GM12878 (cell line): Measurements from ENCODE around the gene ERO1A. TPM values are rescaled to one million over a fixed set of nuclear protein-coding genes. Genes with fewer than 3 reads are reported as not detected.

Experiments
- ATAC-seq: fragments of 200-7000 bp; cut with Tn5 transposase; 3 replicates; pipeline ENCODE4 v1.9.1; 2020; ENCODE audit warnings: mild to moderate bottlenecking, moderate library complexity
- BruUV-seq: library from RNA; stranded (reverse); fragments of 400-500 nt; replicated peaks from 2 replicates; lab custom pipeline; 2021; lab: Mats Ljungman, UMichigan
- CTCF ChIA-PET: fragments of 300-600 bp; sonication (Branson Sonifier 250); formaldehyde crosslinking; extraction: SDS; loops from one replicate; lab custom pipeline; 2021; ENCODE audit warnings: inconsistent platforms; lab: Yijun Ruan, JAX
- POLR2A ChIA-PET: fragments of 350-600 bp; formaldehyde crosslinking; extraction: SDS; loops from one replicate; lab custom pipeline; 2021; ENCODE audit warnings: inconsistent platforms; lab: Charles Lee
- RAD21 ChIA-PET: fragments of 300-600 bp; sonication (Branson Sonifier 250); formaldehyde crosslinking; loops from one replicate; lab custom pipeline; 2023; ENCODE audit warnings: antibody characterized with exemption; ENCODE audit not compliant: unreplicated experiment; lab: Charles Lee
- SMC1A ChIA-PET: fragments of 300-600 bp; sonication (Branson Sonifier 250); formaldehyde crosslinking; loops from one replicate; lab custom pipeline; 2023; ENCODE audit not compliant: unreplicated experiment, uncharacterized antibody; lab: Charles Lee
- DNase-seq: peaks from one replicate; pipeline ENCODE4 v3.0.0-alpha.2; 2011; ENCODE audit warnings: low read depth, low spot score
- FAIRE-seq: peaks from 3 replicates; lab custom pipeline; 2011; peaks lifted over from hg19 to GRCh38; lab: Jason Lieb, UNC
- H2AFZ ChIP-seq: 2 replicates; pipeline ENCODE4 v1.6.0; 2011; ENCODE audit warnings: low read depth, low read length, control low read depth; ENCODE audit not compliant: control insufficient read depth
- H3K27ac ChIP-seq: 2 replicates; pipeline ENCODE4 v1.5.1; 2011; ENCODE audit warnings: control low read depth; ENCODE audit not compliant: control insufficient read depth, insufficient read depth
- H3K27me3 ChIP-seq, 2 experiments: replicated peaks in 1 of 2; 2 replicates each; pipeline versions ENCODE4 v1.6.0 to v1.6.1; 2011; ENCODE audit warnings: low read length in 1 of 2; ENCODE audit not compliant: control insufficient read depth in 2 of 2, insufficient read depth in 2 of 2
- H3K36me3 ChIP-seq, 2 experiments: 2 replicates each; pipeline ENCODE4 v1.5.1; 2011; ENCODE audit warnings: low read length in 1 of 2; ENCODE audit not compliant: control insufficient read depth in 2 of 2, insufficient read depth in 2 of 2
- H3K4me1 ChIP-seq: 2 replicates; pipeline ENCODE4 v1.6.1; 2011; ENCODE audit warnings: mild to moderate bottlenecking, low read length, moderate library complexity, mixed read lengths; ENCODE audit not compliant: control insufficient read depth, insufficient read depth
- H3K4me2 ChIP-seq: 2 replicates; pipeline ENCODE4 v1.6.0; 2011; ENCODE audit warnings: control low read depth; ENCODE audit not compliant: control insufficient read depth, insufficient read depth
- H3K4me3 ChIP-seq: fragments of 200-600 bp; sonication (generic); 2 replicates; pipeline ENCODE4 v1.5.1; 2016
- H3K79me2 ChIP-seq: 2 replicates; pipeline ENCODE4 v1.6.0; 2011; ENCODE audit warnings: low read length; ENCODE audit not compliant: control insufficient read depth, insufficient read depth
- H3K9ac ChIP-seq: 2 replicates; pipeline ENCODE4 v1.8.0; 2011; ENCODE audit warnings: low read length, control low read depth, mixed read lengths; ENCODE audit not compliant: control insufficient read depth, insufficient read depth
- H3K9me3 ChIP-seq: replicated peaks from 3 replicates; pipeline ENCODE4 v1.5.1; 2011; ENCODE audit warnings: mild to moderate bottlenecking, low read length; ENCODE audit not compliant: control insufficient read depth, insufficient read depth
- H4K20me1 ChIP-seq: 2 replicates; pipeline ENCODE4 v1.6.0; 2011; ENCODE audit not compliant: control insufficient read depth, insufficient read depth
- CBX3 ChIP-seq: fragments of 200-600 bp; sonication (generic); IDR thresholded peaks from 2 replicates; pipeline ENCODE4 v1.6.1; 2016; ENCODE audit warnings: low read depth, borderline replicate concordance
- FOXM1 ChIP-seq: IDR thresholded peaks from 2 replicates; pipeline ENCODE4 v1.6.1; 2012; ENCODE audit warnings: low read depth, mild to moderate bottlenecking, inconsistent platforms, low read length, moderate library complexity
- HDGF ChIP-seq: fragments of 450-650 bp; IDR thresholded peaks from 2 replicates; pipeline ENCODE4 v1.6.1; 2016; ENCODE audit warnings: antibody characterized with exemption
- MEF2A ChIP-seq: IDR thresholded peaks from 2 replicates; pipeline ENCODE4 v1.6.1; 2011; ENCODE audit warnings: low read depth, mild to moderate bottlenecking, low read length, moderate library complexity; ENCODE audit not compliant: insufficient read depth
- SMARCA5 ChIP-seq: fragments of 450-650 bp; IDR thresholded peaks from 2 replicates; pipeline ENCODE4 v1.6.1; 2017; ENCODE audit warnings: mild to moderate bottlenecking
- USF1 ChIP-seq: IDR thresholded peaks from 2 replicates; pipeline ENCODE4 v1.6.1; 2011; ENCODE audit warnings: borderline replicate concordance, low read depth, mild to moderate bottlenecking, moderate library complexity, mixed read lengths, low read length; ENCODE audit not compliant: insufficient read depth; ENCODE audit errors: extremely low read length
- USF2 ChIP-seq: IDR thresholded peaks from 2 replicates; pipeline ENCODE4 v1.6.1; 2011; ENCODE audit warnings: low read depth, low read length, improper control_type of control experiment, borderline replicate concordance
- ZBTB4 ChIP-seq: fragments of 450-650 bp; formaldehyde crosslinking; IDR thresholded peaks from 2 replicates; pipeline ENCODE4 v1.4.0; 2022; ENCODE audit warnings: mild to moderate bottlenecking, moderate library complexity
- WGBS: methylation state at CpG from one replicate; pipeline ENCODE4 v1.1.6; 2016; ENCODE audit warnings: low lambda C conversion rate; ENCODE audit not compliant: insufficient replicate concordance, insufficient coverage; ENCODE audit errors: missing lambda C conversion rate; 5-methylcytosine and 5-hydroxymethylcytosine counted together
- in situ Hi-C: fragments of 300-500 bp; cut with MboI; formaldehyde crosslinking; loops from 9 replicates; pipeline ENCODE4 v1.14.3; 2018; ENCODE audit warnings: mixed read lengths
- intact Hi-C: fragments of 100-400 bp; cut with micrococcal nuclease; formaldehyde crosslinking; loops from one replicate; pipeline ENCODE4 v1.14.2; 2022; ENCODE audit not compliant: unreplicated experiment
- polyA plus RNA-seq, 11 experiments: library from polyadenylated mRNA; depleted of rRNA in 4 of 11; unstranded in 6 of 11; stranded (reverse) in 5 of 11; fragments of >200 nt; fragmentation: Nextera tagmentation in 4 of 11; fragmentation: Illumina TruSeq in 1 of 11; extraction: Ambion mirVana in 4 of 11; extraction: Trizol in 1 of 11; gene quantifications; 1 replicate in 1 of 11; 2 replicates in 10 of 11; pipeline versions ENCODE4 v1.2.1 to v1.2.3, GENCODE V29; 2011 to 2016; ENCODE audit warnings: inconsistent platforms in 2 of 11, missing spikeins in 2 of 11, low read depth in 1 of 11
- total RNA-seq, 4 experiments: library from RNA; depleted of rRNA in 3 of 4; stranded (reverse); fragments of >200 nt in 3 of 4; fragmentation: Illumina TruSeq in 1 of 4; extraction: Trizol in 1 of 4; gene quantifications; 2 replicates each; pipeline versions ENCODE4 v1.2.1 to v1.2.3, GENCODE V29; 2013 to 2021

Gene ERO1A
- total and polyA plus RNA-seq, 10 of the 15 experiments (the other 5 are each of a cell fraction or from before 2014, with no cell fraction given) = 17.5 to 93.1 (median 48.5) TPM

- TF ChIP-seq USF1 (no peak), ZBTB4 (CRISPR knock-in tag) (no peak), FOXM1 (no peak)
Measured at GRCh38 chr14:52724360-52724644, 28.9 kb upstream of the ERO1A start (continued).

- TF ChIP-seq HDGF (no peak), USF2 (no peak), SMARCA5 (no peak), MEF2A (0 out of 2 replicates have a peak, but pooled peaks have one; percentile 14), CBX3 (no peak)
- ChIA-PET CTCF (interaction anchor here (0.5 to 2.0 kb wide), 7 partner anchors 12 to 904 kb away, joined by 3 to 8 read pairs (median 3); no protein-coding TSS in a partner anchor), POLR2A (interaction anchor here (0.5 to 1.5 kb wide), 6 partner anchors 11 to 1756 kb away, joined by 3 to 4 read pairs (median 4); no protein-coding TSS in a partner anchor), SMC1A (interaction anchor here (0.6 to 3.3 kb wide), 9 partner anchors 9 to 170 kb away, joined by 3 to 13 read pairs (median 4); no protein-coding TSS in a partner anchor), RAD21 (interaction anchor here (0.7 to 1.2 kb wide), 3 partner anchors 14 to 37 kb away, joined by 3 read pairs; partner anchors contain the start of gene PSMC6)
- in situ Hi-C loops (no loop called here), intact Hi-C loops (no loop called here)
- no peak overlapping the region for H3K9ac ChIP-seq
- ATAC-seq = no peak
- no peak for FAIRE-seq
- no peaks in the 10 kb centered on the region for H3K79me2 ChIP-seq
- no peak for DNase-seq
- 80% methylated on average over 4 of the region's 4 CpGs for WGBS
- peaks cover 11 to 14% of the 10 kb centered on the region in 2 experiments for H3K36me3 ChIP-seq
- peak overlapping the region; percentile 49 for H3K4me2 ChIP-seq
- H3K27ac ChIP-seq = no peak overlapping the region
- no peak overlapping the region for H2AFZ ChIP-seq
- H3K27me3 ChIP-seq = no peaks in the 10 kb centered on the region
- H3K4me1 ChIP-seq = peaks cover 14% of the 10 kb centered on the region
- no peaks in the 10 kb centered on the region for H4K20me1 ChIP-seq
- no TSS peak for BruUV-seq
- no peaks in the 10 kb centered on the region for H3K9me3 ChIP-seq
- H3K4me3 ChIP-seq = no peak overlapping the region
Measured at GRCh38 chr14:52723514-52724359, 28.4 kb upstream of the ERO1A start.
